DMS 273 (cell line): ENCODE data around the gene PRRX1.

Experiments
- DNase-seq: peaks from one replicate; lab custom pipeline; 2025; ENCODE audit not compliant: unreplicated experiment; lab: John Stamatoyannopoulos, UW

PRRX1 gene

GRCh38 chr1:170687621-170688020, 23.7 kb downstream of the PRRX1 start:
- no peak for DNase-seq

- DNase-seq = no peak
Observed at GRCh38 chr1:170691258-170691657, 27.3 kb downstream of the PRRX1 start.

GRCh38 chr1:170692866-170693575, 29.1 kb downstream of the PRRX1 start:
- DNase-seq = no peak

GRCh38 chr1:170694172-170694926, 30.4 kb downstream of the PRRX1 start:
- DNase-seq = no peak

- no peak for DNase-seq
Observed at GRCh38 chr1:170695955-170696590, 32.1 kb downstream of the PRRX1 start.

GRCh38 chr1:170696591-170697290, 32.8 kb downstream of the PRRX1 start:
- DNase-seq = no peak

GRCh38 chr1:170697316-170697715, 33.4 kb downstream of the PRRX1 start:
- no peak for DNase-seq

GRCh38 chr1:170698301-170699275, 34.7 kb downstream of the PRRX1 start:
- no peak for DNase-seq

GRCh38 chr1:170699696-170700095, 35.8 kb downstream of the PRRX1 start:
- DNase-seq = no peak

GRCh38 chr1:170700842-170701615, 37.1 kb downstream of the PRRX1 start:
- DNase-seq = no peak

GRCh38 chr1:170701962-170702361, 38.0 kb downstream of the PRRX1 start:
- DNase-seq = no peak

- DNase-seq = no peak
Observed at GRCh38 chr1:170703591-170703990, 39.7 kb downstream of the PRRX1 start.

GRCh38 chr1:170704256-170704655, 40.3 kb downstream of the PRRX1 start:
- DNase-seq = no peak

- DNase-seq = no peak
Observed at GRCh38 chr1:170705981-170706380, 42.0 kb downstream of the PRRX1 start.

- no peak for DNase-seq
Observed at GRCh38 chr1:170707117-170707516, 43.2 kb downstream of the PRRX1 start.

- no peak for DNase-seq
Observed at GRCh38 chr1:170707959-170708655, 44.2 kb downstream of the PRRX1 start.

GRCh38 chr1:170711682-170712081, 47.8 kb downstream of the PRRX1 start:
- no peak for DNase-seq

- DNase-seq = no peak
Observed at GRCh38 chr1:170714163-170714562, 50.2 kb downstream of the PRRX1 start.

GRCh38 chr1:170714938-170715337, 51.0 kb downstream of the PRRX1 start:
- DNase-seq = no peak
